ENCODE data around the gene RELL1.

The RELL1 gene

GRCh38 chr4:37644962-37645361 lies 41.2 kb downstream of the RELL1 start:
- no peak for TF ChIP-seq BHLHE40 (IDR thresholded peaks at IDR 0.05; ENCODE audit: borderline replicate concordance)
- TF ChIP-seq TARDBP (IDR thresholded peaks at IDR 0.05), result no peak
- no peak for TF ChIP-seq SUZ12 (IDR thresholded peaks at IDR 0.05)
- no peak for TF ChIP-seq ARNT (IDR thresholded peaks at IDR 0.05)
- no peak for TF ChIP-seq PKNOX1 (IDR thresholded peaks at IDR 0.05)
- TF ChIP-seq FOXM1 (IDR thresholded peaks at IDR 0.05; ENCODE audit: borderline replicate concordance), result no peak
- no peak for TF ChIP-seq L3MBTL2 (conservative IDR thresholded peaks at IDR 0.05)
- TF ChIP-seq LEF1 (IDR thresholded peaks at IDR 0.05; ENCODE audit: borderline replicate concordance), result no peak
- no peak for TF ChIP-seq HDGF (IDR thresholded peaks at IDR 0.05; ENCODE audit: borderline replicate concordance)
- TF ChIP-seq ELF4 (IDR thresholded peaks at IDR 0.05), result no peak
- TF ChIP-seq CTBP1 (IDR thresholded peaks at IDR 0.05; ENCODE audit: borderline replicate concordance), result no peak
- no peak for TF ChIP-seq SP1 (IDR thresholded peaks at IDR 0.05)
- TF ChIP-seq ZNF384 (IDR thresholded peaks at IDR 0.05), result no peak
- TF ChIP-seq NFRKB (IDR thresholded peaks at IDR 0.05), result no peak
- no peak for TF ChIP-seq FOXK2 (IDR thresholded peaks at IDR 0.05)
- TF ChIP-seq FOXA1 (IDR thresholded peaks at IDR 0.05), result no peak
- no peak for DNase-seq (ENCODE audit: extremely low spot score)
- ChIA-PET CTCF (no interaction called here), POLR2A (no interaction called here)

GRCh38 chr4:37641886-37642849 lies 44.0 kb downstream of the RELL1 start:
- CTCF ChIA-PET, result no interaction called here
- POLR2A ChIA-PET, result no interaction called here
- no peak for DNase-seq (ENCODE audit: extremely low spot score)
- TF ChIP-seq FOXM1 (IDR thresholded peaks at IDR 0.05; ENCODE audit: borderline replicate concordance) (no peak), SP1 (IDR thresholded peaks at IDR 0.05) (no peak), ARNT (IDR thresholded peaks at IDR 0.05) (no peak), BHLHE40 (IDR thresholded peaks at IDR 0.05; ENCODE audit: borderline replicate concordance) (no peak), CTBP1 (IDR thresholded peaks at IDR 0.05; ENCODE audit: borderline replicate concordance) (no peak), TARDBP (IDR thresholded peaks at IDR 0.05) (no peak), NFRKB (IDR thresholded peaks at IDR 0.05) (no peak), FOXA1 (IDR thresholded peaks at IDR 0.05) (no peak)

GRCh38 chr4:37641352-37641751 lies 44.8 kb downstream of the RELL1 start:
- DNase-seq (ENCODE audit: extremely low spot score), result no peak
- CTCF ChIA-PET, result no interaction called here
- POLR2A ChIA-PET, result no interaction called here
- no peak for TF ChIP-seq TARDBP (IDR thresholded peaks at IDR 0.05)
- TF ChIP-seq BHLHE40 (IDR thresholded peaks at IDR 0.05; ENCODE audit: borderline replicate concordance), result no peak
- TF ChIP-seq FOXM1 (IDR thresholded peaks at IDR 0.05; ENCODE audit: borderline replicate concordance), result no peak
- TF ChIP-seq FOXA1 (IDR thresholded peaks at IDR 0.05), result no peak
- TF ChIP-seq ZNF384 (IDR thresholded peaks at IDR 0.05), result no peak
- TF ChIP-seq PKNOX1 (IDR thresholded peaks at IDR 0.05), result no peak
- TF ChIP-seq FOXK2 (IDR thresholded peaks at IDR 0.05), result no peak
- TF ChIP-seq ARNT (IDR thresholded peaks at IDR 0.05), result no peak
- TF ChIP-seq SP1 (IDR thresholded peaks at IDR 0.05), result no peak
- no peak for TF ChIP-seq L3MBTL2 (conservative IDR thresholded peaks at IDR 0.05)
- TF ChIP-seq SUZ12 (IDR thresholded peaks at IDR 0.05), result no peak
- TF ChIP-seq CTBP1 (IDR thresholded peaks at IDR 0.05; ENCODE audit: borderline replicate concordance), result no peak
- no peak for TF ChIP-seq LEF1 (IDR thresholded peaks at IDR 0.05; ENCODE audit: borderline replicate concordance)
- TF ChIP-seq NFRKB (IDR thresholded peaks at IDR 0.05), result no peak
- TF ChIP-seq ELF4 (IDR thresholded peaks at IDR 0.05), result no peak
- no peak for TF ChIP-seq HDGF (IDR thresholded peaks at IDR 0.05; ENCODE audit: borderline replicate concordance)

- no peak for DNase-seq (ENCODE audit: extremely low spot score)
- TF ChIP-seq TARDBP (IDR thresholded peaks at IDR 0.05) (no peak), FOXM1 (IDR thresholded peaks at IDR 0.05; ENCODE audit: borderline replicate concordance) (no peak), FOXA1 (IDR thresholded peaks at IDR 0.05) (no peak), BHLHE40 (IDR thresholded peaks at IDR 0.05; ENCODE audit: borderline replicate concordance) (no peak), FOXK2 (IDR thresholded peaks at IDR 0.05) (no peak), SUZ12 (IDR thresholded peaks at IDR 0.05) (no peak), ARNT (IDR thresholded peaks at IDR 0.05) (no peak), HDGF (IDR thresholded peaks at IDR 0.05; ENCODE audit: borderline replicate concordance) (no peak), CTBP1 (IDR thresholded peaks at IDR 0.05; ENCODE audit: borderline replicate concordance) (no peak)
- ChIA-PET CTCF (no interaction called here), POLR2A (no interaction called here)
Measured at GRCh38 chr4:37639551-37640285, 46.5 kb downstream of the RELL1 start.

GRCh38 chr4:37635155-37635554 lies 51.0 kb downstream of the RELL1 start:
- TF ChIP-seq ARNT (IDR thresholded peaks at IDR 0.05) (no peak), CTBP1 (IDR thresholded peaks at IDR 0.05; ENCODE audit: borderline replicate concordance) (no peak), L3MBTL2 (conservative IDR thresholded peaks at IDR 0.05) (no peak), TARDBP (IDR thresholded peaks at IDR 0.05) (no peak), ELF4 (IDR thresholded peaks at IDR 0.05) (no peak), BHLHE40 (IDR thresholded peaks at IDR 0.05; ENCODE audit: borderline replicate concordance) (no peak), LEF1 (IDR thresholded peaks at IDR 0.05; ENCODE audit: borderline replicate concordance) (no peak), SUZ12 (IDR thresholded peaks at IDR 0.05) (no peak), SP1 (IDR thresholded peaks at IDR 0.05) (no peak), FOXA1 (IDR thresholded peaks at IDR 0.05) (no peak), HDGF (IDR thresholded peaks at IDR 0.05; ENCODE audit: borderline replicate concordance) (no peak), NFRKB (IDR thresholded peaks at IDR 0.05) (no peak), FOXK2 (IDR thresholded peaks at IDR 0.05) (no peak), PKNOX1 (IDR thresholded peaks at IDR 0.05) (no peak), FOXM1 (IDR thresholded peaks at IDR 0.05; ENCODE audit: borderline replicate concordance) (no peak)
- POLR2A ChIA-PET, result no interaction called here
- CTCF ChIA-PET, result no interaction called here
- no peak for DNase-seq (ENCODE audit: extremely low spot score)
